ENCODE results near the gene CLMP. TPM values are rescaled to one million over a fixed set of nuclear protein-coding genes. Genes with fewer than 3 reads are reported as not detected.

Gene CLMP
- total RNA-seq, 1 experiment from 2014 or later: 3.2 TPM

DNA sequence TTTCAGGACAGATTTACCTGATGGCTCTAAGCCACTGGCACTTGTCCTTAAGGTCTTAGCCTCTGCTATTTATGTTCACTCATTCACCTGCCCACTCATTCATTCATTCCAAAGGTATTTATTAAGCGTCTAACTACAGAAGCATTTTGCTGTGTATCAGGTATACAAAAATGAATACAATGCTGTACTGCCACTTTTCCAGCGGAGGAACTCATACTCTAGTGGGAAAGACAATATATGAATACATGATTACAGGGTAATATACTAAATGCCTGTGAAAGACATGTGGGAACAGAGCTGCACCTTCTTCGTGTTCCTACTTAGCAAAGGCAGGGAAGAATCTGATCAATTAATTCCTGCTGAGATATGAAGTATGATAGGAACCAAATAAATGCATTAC, 43.7 kb downstream of the CLMP start:
- H3K4me1 ChIP-seq (ENCODE audit: control insufficient read depth in 1 of 2, insufficient read depth in 2 of 2, low read length in 2 of 2): peaks cover 0 to 3% of the 10 kb centered on the region in 2 experiments; a peak in 1 of 4 replicates
- ChIA-PET POLR2A (no interaction called here), CTCF (interaction anchor here (1.2 kb wide), 1 partner anchor 14 kb away, joined by 3 read pairs; no protein-coding TSS in a partner anchor)

DNA sequence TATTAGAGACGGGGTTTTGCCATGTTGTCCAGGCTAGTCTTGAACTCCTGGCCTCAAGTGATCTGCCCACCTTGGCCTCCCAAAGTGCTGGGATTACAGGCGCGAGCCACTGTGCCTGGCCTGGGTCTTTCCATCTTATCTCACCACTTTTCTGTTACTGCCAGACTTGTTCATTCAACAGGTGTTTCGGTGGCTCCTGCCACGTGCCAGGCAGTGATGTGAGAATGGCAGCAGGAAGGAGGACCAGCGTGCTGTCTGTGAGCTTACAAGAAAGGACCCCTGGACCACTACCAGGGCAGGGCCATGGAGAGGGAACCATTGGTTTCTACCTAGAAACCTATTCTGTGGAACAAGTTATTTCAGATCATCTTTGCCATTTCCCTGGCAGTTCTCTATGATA, 44.2 kb downstream of the CLMP start:
- no peaks in the 10 kb centered on the region for H3K79me2 ChIP-seq (ENCODE audit: insufficient read depth, low read length)
- DNase-seq (ENCODE audit: low read depth, low spot score) (no peak), ATAC-seq (no peak)
- H3K4me2 ChIP-seq (ENCODE audit: low read length): no peak overlapping the region
- H3K36me3 ChIP-seq (ENCODE audit: control insufficient read depth in 1 of 2, insufficient read depth in 2 of 2, low read length in 2 of 2): no peaks in the 10 kb centered on the region
- no peak overlapping the region for H2AFZ ChIP-seq (ENCODE audit: low read depth, low read length, poor library complexity, severe bottlenecking)
- H3K9me3 ChIP-seq (ENCODE audit: control insufficient read depth in 1 of 2, insufficient read depth in 1 of 2, low read depth in 1 of 2, low read length in 2 of 2): peaks cover 0 to 4% of the 10 kb centered on the region in 2 experiments; a peak in 1 of 4 replicates
- no peak overlapping the region for H3K27ac ChIP-seq (ENCODE audit: low read depth, low read length)
- H3K9me2 ChIP-seq (ENCODE audit: insufficient read depth): no peaks in the 10 kb centered on the region
- ChIA-PET CTCF (no interaction called here), RAD21 (ENCODE audit: low non-redundant PET in 1 of 2, low total read pairs in 2 of 2, uncharacterized antibody in 2 of 2, unreplicated experiment in 2 of 2) (no interaction called here), POLR2A (no interaction called here)
- H3K27me3 ChIP-seq (ENCODE audit: insufficient read depth, low read length): no peaks in the 10 kb centered on the region
- no peak for TF ChIP-seq TCF7L2 (IDR thresholded peaks at IDR 0.05; ENCODE audit: borderline replicate concordance, extremely low read depth, insufficient read depth, insufficient read length)
- TF ChIP-seq POLR2AphosphoS5 (IDR thresholded peaks at IDR 0.05; ENCODE audit: low read depth, low read length): no peak
- TF ChIP-seq YY1 (IDR thresholded peaks at IDR 0.05; ENCODE audit: extremely low read depth, insufficient replicate concordance, low read depth, low read length): no peak
- no peak overlapping the region for H3K4me3 ChIP-seq (replicated peaks in 1 of 2; ENCODE audit: low read depth in 1 of 2, low read length in 2 of 2)
- intact Hi-C loops (cut with micrococcal nuclease): no loop called here
- H3K4me1 ChIP-seq (ENCODE audit: control insufficient read depth in 1 of 2, insufficient read depth in 2 of 2, low read length in 2 of 2): peaks cover under 1 to 8% of the 10 kb centered on the region in 2 experiments; a peak in 3 of 4 replicates
- no peak overlapping the region for H3K9ac ChIP-seq (ENCODE audit: low read length)
- BruUV-seq (replicated peaks): no TSS peak
- H4K20me1 ChIP-seq (ENCODE audit: insufficient read depth): no peaks in the 10 kb centered on the region

More for the DNA sequence above, 43.7 kb downstream of the CLMP start:
- BruUV-seq (replicated peaks): no TSS peak
- TF ChIP-seq EZH2 (IDR thresholded peaks at IDR 0.05): no peak
- no peak for TF ChIP-seq ZNF274 (IDR thresholded peaks at IDR 0.05; ENCODE audit: low read depth, low read length)
- no peak for TF ChIP-seq CTCF (IDR thresholded peaks at IDR 0.05 in 2 of 3, conservative IDR thresholded peaks at IDR 0.05 in 1 of 3; ENCODE audit: borderline replicate concordance in 1 of 3, insufficient read depth in 1 of 3, low read depth in 2 of 3, low read length in 2 of 3)
- TF ChIP-seq RAD21 (IDR thresholded peaks at IDR 0.05; ENCODE audit: low read depth): no peak
- Histone ChIP-seq H3K4me2 (ENCODE audit: low read length) (no peak overlapping the region), H2AFZ (ENCODE audit: low read depth, low read length, poor library complexity, severe bottlenecking) (no peak overlapping the region), H3K36me3 (ENCODE audit: control insufficient read depth in 1 of 2, insufficient read depth in 2 of 2, low read length in 2 of 2) (no peaks in the 10 kb centered on the region), H3K9me3 (ENCODE audit: control insufficient read depth in 1 of 2, insufficient read depth in 1 of 2, low read depth in 1 of 2, low read length in 2 of 2) (peaks cover 0 to 6% of the 10 kb centered on the region in 2 experiments; a peak in 1 of 4 replicates), H3K9ac (ENCODE audit: low read length) (no peak overlapping the region), H3K27ac (ENCODE audit: low read depth, low read length) (no peak overlapping the region), H3K9me2 (ENCODE audit: insufficient read depth) (no peaks in the 10 kb centered on the region), H3K79me2 (ENCODE audit: insufficient read depth, low read length) (no peaks in the 10 kb centered on the region), H3K4me3 (replicated peaks in 1 of 2; ENCODE audit: low read depth in 1 of 2, low read length in 2 of 2) (no peak overlapping the region), H4K20me1 (ENCODE audit: insufficient read depth) (no peaks in the 10 kb centered on the region), H3K27me3 (ENCODE audit: insufficient read depth, low read length) (no peaks in the 10 kb centered on the region)
- RAD21 ChIA-PET (ENCODE audit: low non-redundant PET in 1 of 2, low total read pairs in 2 of 2, uncharacterized antibody in 2 of 2, unreplicated experiment in 2 of 2): no interaction called here
- DNase-seq (ENCODE audit: low read depth, low spot score): no peak
- intact Hi-C loops (cut with micrococcal nuclease): no loop called here
- ATAC-seq: no peak

Data from HCT116 (cell line).